Neural progenitor cell (in vitro differentiated cells): ENCODE data around the gene ROR2. TPM values are rescaled to one million over a fixed set of nuclear protein-coding genes. Genes with fewer than 3 reads are reported as not detected.

Experiments used
- DNase-seq: peaks from one replicate; pipeline ENCODE4 v3.0.0-alpha.2; 2016; ENCODE audit warnings: low spot score
- H2AFZ ChIP-seq: fragments of 200-600 bp; sonication (generic); replicated peaks from 2 replicates; pipeline ENCODE4 v1.6.1; 2016; ENCODE audit warnings: antibody characterized with exemption
- H3F3A ChIP-seq: fragments of 200-600 bp; sonication (generic); 2 replicates; pipeline ENCODE4 v1.6.1; 2016; ENCODE audit warnings: antibody characterized with exemption, low read depth
- H3K27ac ChIP-seq: fragments of 200-600 bp; sonication (generic); 2 replicates; pipeline ENCODE4 v1.5.1; 2016; ENCODE audit warnings: mild to moderate bottlenecking
- H3K27me3 ChIP-seq: fragments of 200-600 bp; sonication (generic); 2 replicates; pipeline ENCODE4 v1.6.1; 2016; ENCODE audit warnings: mild to moderate bottlenecking, moderate library complexity
- H3K36me3 ChIP-seq: fragments of 200-600 bp; sonication (generic); 2 replicates; pipeline ENCODE4 v1.5.1; 2016
- H3K4me1 ChIP-seq: fragments of 200-600 bp; sonication (generic); 2 replicates; pipeline ENCODE4 v1.6.1; 2016; ENCODE audit warnings: mixed run types
- H3K4me2 ChIP-seq: fragments of 200-600 bp; sonication (generic); 2 replicates; pipeline ENCODE4 v1.6.1; 2016
- H3K4me3 ChIP-seq: fragments of 200-600 bp; sonication (generic); 2 replicates; pipeline ENCODE4 v1.5.1; 2016
- H3K79me2 ChIP-seq: fragments of 200-600 bp; sonication (generic); 2 replicates; pipeline ENCODE4 v1.6.1; 2016; ENCODE audit warnings: low read depth
- H3K9ac ChIP-seq: fragments of 200-600 bp; sonication (generic); 2 replicates; pipeline ENCODE4 v1.6.1; 2016
- H3K9me3 ChIP-seq: fragments of 200-600 bp; sonication (generic); 2 replicates; pipeline ENCODE4 v1.5.1; 2016; ENCODE audit warnings: low read depth
- H4K20me1 ChIP-seq: fragments of 200-600 bp; sonication (generic); 2 replicates; pipeline ENCODE4 v1.6.1; 2016; ENCODE audit warnings: low read depth
- H3K27ac Mint-ChIP-seq: 3 replicates; pipeline ENCODE4 v1.8.0; 2021; ENCODE audit warnings: mixed read lengths
- H3K27me3 Mint-ChIP-seq: 2 replicates; pipeline ENCODE4 v1.8.0; 2022; ENCODE audit warnings: low read depth, mild to moderate bottlenecking, inconsistent platforms, moderate library complexity, mixed read lengths; ENCODE audit not compliant: insufficient read depth
- H3K36me3 Mint-ChIP-seq: 3 replicates; pipeline ENCODE4 v1.8.0; 2021; ENCODE audit warnings: mixed read lengths
- H3K4me1 Mint-ChIP-seq: 3 replicates; pipeline ENCODE4 v1.8.0; 2021; ENCODE audit warnings: mixed read lengths
- H3K4me3 Mint-ChIP-seq: 3 replicates; pipeline ENCODE4 v1.8.0; 2021; ENCODE audit warnings: mild to moderate bottlenecking, moderate library complexity, mixed read lengths
- H3K9me3 Mint-ChIP-seq: 3 replicates; pipeline ENCODE4 v1.8.0; 2020; ENCODE audit warnings: mixed read lengths
- CTCF ChIP-seq: fragments of 200-600 bp; sonication (generic); IDR thresholded peaks from 2 replicates; pipeline ENCODE4 v1.5.1; 2017; ENCODE audit warnings: antibody characterized with exemption, mild to moderate bottlenecking
- EZH2 ChIP-seq: fragments of 200-600 bp; sonication (generic); IDR thresholded peaks from 2 replicates; pipeline ENCODE4 v1.6.1; 2017; ENCODE audit warnings: antibody characterized with exemption, mild to moderate bottlenecking, moderate library complexity
- EZH2phosphoT487 ChIP-seq: fragments of 200-600 bp; sonication (generic); IDR thresholded peaks from 2 replicates; pipeline ENCODE4 v1.6.1; 2017; ENCODE audit warnings: antibody characterized with exemption
- total RNA-seq: library from RNA; depleted of rRNA; stranded (reverse); fragments of >200 nt; gene quantifications from 2 replicates; pipeline ENCODE4 v1.2.3, GENCODE V29; 2015; ENCODE audit warnings: low replicate concordance

The ROR2 gene
- total RNA-seq, 1 donor from 2014 or later, result 20.1 TPM

- TF ChIP-seq EZH2phosphoT487 (no peak), EZH2 (no peak)
- no peak overlapping the region for H2AFZ ChIP-seq
- H3K9ac ChIP-seq, result no peak overlapping the region
- Mint-ChIP-seq H3K27ac (no peak overlapping the region), H3K36me3 (peaks cover 24% of the 10 kb centered on the region), H3K27me3 (peaks cover 9% of the 10 kb centered on the region), H3K9me3 (peaks cover 19% of the 10 kb centered on the region), H3K4me1 (peaks cover 39% of the 10 kb centered on the region), H3K4me3 (no peak overlapping the region)
- H3K27ac ChIP-seq, result no peak overlapping the region
- H3K36me3 ChIP-seq, result no peaks in the 10 kb centered on the region
- H3F3A ChIP-seq, result peaks cover 37% of the 10 kb centered on the region
- H3K4me2 ChIP-seq, result peak overlapping the region; percentile 97
- H3K79me2 ChIP-seq, result peaks cover 99% of the 10 kb centered on the region
- H3K4me1 ChIP-seq, result peaks cover 47% of the 10 kb centered on the region
- no peak for DNase-seq
- peaks cover 66% of the 10 kb centered on the region for H4K20me1 ChIP-seq
- no peak overlapping the region for H3K4me3 ChIP-seq
- no peaks in the 10 kb centered on the region for H3K9me3 ChIP-seq
- no peaks in the 10 kb centered on the region for H3K27me3 ChIP-seq
Observed at GRCh38 chr9:91944711-91945110, 5.3 kb downstream of the ROR2 start.

- no peak for DNase-seq
- peaks cover 75% of the 10 kb centered on the region for H4K20me1 ChIP-seq
- no peak overlapping the region for H3K4me3 ChIP-seq
- no peak overlapping the region for H3K27ac Mint-ChIP-seq
- H3K9ac ChIP-seq, result no peak overlapping the region
- peaks cover 37% of the 10 kb centered on the region for H3F3A ChIP-seq
- TF ChIP-seq EZH2, result no peak
- no peak for TF ChIP-seq CTCF
- TF ChIP-seq EZH2phosphoT487, result no peak
- H3K4me2 ChIP-seq, result no peak overlapping the region
- H3K4me1 Mint-ChIP-seq, result peaks cover 45% of the 10 kb centered on the region
- H3K79me2 ChIP-seq, result peaks cover 99% of the 10 kb centered on the region
- no peaks in the 10 kb centered on the region for H3K9me3 ChIP-seq
- H3K27me3 Mint-ChIP-seq, result peaks cover 7% of the 10 kb centered on the region
- no peak overlapping the region for H3K4me3 Mint-ChIP-seq
- peaks cover 25% of the 10 kb centered on the region for H3K9me3 Mint-ChIP-seq
- peaks cover 53% of the 10 kb centered on the region for H3K4me1 ChIP-seq
- H3K27me3 ChIP-seq, result no peaks in the 10 kb centered on the region
- H2AFZ ChIP-seq, result no peak overlapping the region
- H3K36me3 Mint-ChIP-seq, result peaks cover 29% of the 10 kb centered on the region
- H3K36me3 ChIP-seq, result no peaks in the 10 kb centered on the region
- no peak overlapping the region for H3K27ac ChIP-seq
Observed at GRCh38 chr9:91943478-91944470, 6.3 kb downstream of the ROR2 start.

- Histone ChIP-seq H3K4me1 (peaks cover 45% of the 10 kb centered on the region), H3K27ac (no peak overlapping the region), H3K9me3 (no peaks in the 10 kb centered on the region), H4K20me1 (peaks cover 76% of the 10 kb centered on the region), H3K9ac (no peak overlapping the region), H3K4me2 (no peak overlapping the region), H3K27me3 (no peaks in the 10 kb centered on the region), H3F3A (peaks cover 25% of the 10 kb centered on the region), H3K36me3 (no peaks in the 10 kb centered on the region), H3K79me2 (peaks cover 98% of the 10 kb centered on the region), H2AFZ (no peak overlapping the region), H3K4me3 (no peak overlapping the region)
- peaks cover 45% of the 10 kb centered on the region for H3K4me1 Mint-ChIP-seq
- DNase-seq, result no peak
- H3K9me3 Mint-ChIP-seq, result peaks cover 38% of the 10 kb centered on the region
- H3K27me3 Mint-ChIP-seq, result peaks cover 7% of the 10 kb centered on the region
- no peak for TF ChIP-seq EZH2phosphoT487
- no peak for TF ChIP-seq CTCF
- TF ChIP-seq EZH2, result no peak
- no peak overlapping the region for H3K27ac Mint-ChIP-seq
- H3K4me3 Mint-ChIP-seq, result no peak overlapping the region
- peaks cover 40% of the 10 kb centered on the region for H3K36me3 Mint-ChIP-seq
Observed at GRCh38 chr9:91942201-91942600, 7.8 kb downstream of the ROR2 start.

- no peaks in the 10 kb centered on the region for H3K27me3 ChIP-seq
- H2AFZ ChIP-seq, result no peak overlapping the region
- peaks cover 32% of the 10 kb centered on the region for H3K4me1 ChIP-seq
- H3K4me3 ChIP-seq, result no peak overlapping the region
- H3K9ac ChIP-seq, result no peak overlapping the region
- peaks cover 72% of the 10 kb centered on the region for H4K20me1 ChIP-seq
- Mint-ChIP-seq H3K36me3 (peaks cover 46% of the 10 kb centered on the region), H3K4me1 (peaks cover 38% of the 10 kb centered on the region), H3K9me3 (peaks cover 44% of the 10 kb centered on the region), H3K27ac (peak overlapping the region; percentile 46), H3K27me3 (peaks cover 7% of the 10 kb centered on the region), H3K4me3 (no peak overlapping the region)
- TF ChIP-seq CTCF (no peak), EZH2 (no peak)
- no peaks in the 10 kb centered on the region for H3K36me3 ChIP-seq
- no peaks in the 10 kb centered on the region for H3K9me3 ChIP-seq
- peak; percentile 60 for DNase-seq
- peaks cover 94% of the 10 kb centered on the region for H3K79me2 ChIP-seq
- peak overlapping the region; percentile 56 for H3K4me2 ChIP-seq
- H3K27ac ChIP-seq, result no peak overlapping the region
- peaks cover 29% of the 10 kb centered on the region for H3F3A ChIP-seq
Observed at GRCh38 chr9:91939978-91940377, 10.1 kb downstream of the ROR2 start.
